OCI-LY1 (cell line): ENCODE data around the gene LONRF2.

Experiments used
- CTCF ChIP-seq: fragments of 200-600 bp; sonication (generic), shearing (Covaris generic); IDR thresholded peaks from 2 replicates; pipeline ENCODE4 v1.5.1; 2017; ENCODE audit warnings: mild to moderate bottlenecking, antibody characterized with exemption, low read length, moderate library complexity, mixed read lengths
- EZH2 ChIP-seq: fragments of 200-600 bp; sonication (generic), shearing (Covaris generic); IDR thresholded peaks from 2 replicates; pipeline ENCODE4 v1.8.0; 2017; ENCODE audit warnings: borderline replicate concordance, mixed run types, mild to moderate bottlenecking, antibody characterized with exemption, low read length, moderate library complexity, mixed read lengths

DNA sequence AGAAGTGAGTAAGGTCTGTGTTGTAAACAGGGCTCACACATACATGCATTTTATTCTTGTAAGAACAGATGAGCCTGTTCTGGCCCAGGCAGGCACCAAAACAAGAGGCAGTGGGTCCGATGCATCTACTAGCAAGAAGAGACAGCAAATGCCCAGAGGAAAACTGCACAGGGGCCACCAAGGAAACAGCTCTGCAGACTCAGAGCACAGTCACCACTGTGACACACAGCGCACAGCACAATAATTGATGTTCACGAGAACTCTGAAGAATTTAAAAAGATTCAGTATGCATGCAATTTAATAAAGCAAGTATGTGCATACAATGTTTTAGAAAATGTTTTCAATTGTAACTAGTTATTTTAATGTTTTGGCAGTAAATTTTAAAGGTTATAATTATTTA lies 24.8 kb downstream of the LONRF2 start:
- TF ChIP-seq CTCF (no peak), EZH2 (no peak)
